Neural cell (in vitro differentiated cells): Measurements from ENCODE around the gene TMEM181. TPM values are rescaled to one million over a fixed set of nuclear protein-coding genes. Genes with fewer than 3 reads are reported as not detected.

ENCODE experiments used
- H2AFZ ChIP-seq: fragments of 200-600, 300-800 bp; sonication (generic), shearing (Covaris generic); 2 replicates; pipeline ENCODE4 v1.6.0; 2014; ENCODE audit warnings: low read depth, mild to moderate bottlenecking, antibody characterized with exemption, low read length, moderate library complexity
- H3F3A ChIP-seq: fragments of 200-600 bp; shearing (Covaris generic); 2 replicates; pipeline ENCODE4 v1.6.1; 2016; ENCODE audit warnings: mild to moderate bottlenecking, moderate library complexity, mixed read lengths, antibody characterized with exemption, low read length; ENCODE audit not compliant: insufficient read depth, poor library complexity, severe bottlenecking
- H3K27ac ChIP-seq: fragments of 200-600, 300-800 bp; sonication (generic), shearing (Covaris generic); 2 replicates; pipeline ENCODE4 v1.5.1; 2014; ENCODE audit warnings: mild to moderate bottlenecking, low read length, moderate library complexity
- H3K27me3 ChIP-seq: fragments of 300-800, 200-600 bp; sonication (generic), shearing (Covaris generic); 2 replicates; pipeline ENCODE4 v1.6.0; 2014; ENCODE audit warnings: mild to moderate bottlenecking, low read depth, low read length, moderate library complexity; ENCODE audit not compliant: insufficient read depth
- H3K36me3 ChIP-seq: fragments of 300-800, 200-600 bp; sonication (generic), shearing (Covaris generic); 2 replicates; pipeline ENCODE4 v1.5.1; 2014; ENCODE audit warnings: mild to moderate bottlenecking, antibody characterized with exemption, low read length, moderate library complexity; ENCODE audit not compliant: insufficient read depth
- H3K4me2 ChIP-seq: fragments of 300-800, 200-600 bp; sonication (generic), shearing (Covaris generic); 2 replicates; pipeline ENCODE4 v1.6.0; 2014; ENCODE audit warnings: mild to moderate bottlenecking, low read length
- H3K4me3 ChIP-seq: fragments of 300-800, 200-600 bp; sonication (generic), shearing (Covaris generic); 2 replicates; pipeline ENCODE4 v1.5.1; 2014; ENCODE audit warnings: mild to moderate bottlenecking, low read length, moderate library complexity
- H3K79me2 ChIP-seq: fragments of 200-600 bp; shearing (Covaris generic); replicated peaks from 2 replicates; pipeline ENCODE4 v1.6.0; 2014; ENCODE audit warnings: mild to moderate bottlenecking, low read length, moderate library complexity; ENCODE audit not compliant: insufficient read depth
- H3K9ac ChIP-seq: fragments of 300-800, 200-600 bp; sonication (generic), shearing (Covaris generic); 2 replicates; pipeline ENCODE4 v1.6.1; 2016; ENCODE audit warnings: mild to moderate bottlenecking, low read length, mixed read lengths
- H3K9me2 ChIP-seq: fragments of 200-600 bp; shearing (Covaris generic); 2 replicates; pipeline ENCODE4 v1.6.1; 2016; ENCODE audit warnings: mild to moderate bottlenecking, low read length, mixed read lengths; ENCODE audit not compliant: insufficient read depth
- H3K9me3 ChIP-seq: fragments of 200-600, 300-800 bp; sonication (generic), shearing (Covaris generic); 2 replicates; pipeline ENCODE4 v1.6.1; 2016; ENCODE audit warnings: mild to moderate bottlenecking, mixed run types, low read length, moderate library complexity, mixed read lengths
- H4K20me1 ChIP-seq: fragments of 200-600 bp; shearing (Covaris generic); 2 replicates; pipeline ENCODE4 v1.6.1; 2016; ENCODE audit warnings: mild to moderate bottlenecking, mixed run types; ENCODE audit not compliant: insufficient read depth
- CTCF ChIP-seq: fragments of 450-650 bp; IDR thresholded peaks from 2 replicates; pipeline ENCODE4 v1.5.1; 2014; ENCODE audit warnings: antibody characterized with exemption, mild to moderate bottlenecking, moderate library complexity; ENCODE audit not compliant: poor library complexity, severe bottlenecking
- EP300 ChIP-seq: fragments of 450-650 bp; conservative IDR thresholded peaks from 2 replicates; pipeline ENCODE4 v1.6.1; 2014; ENCODE audit warnings: antibody characterized with exemption, mild to moderate bottlenecking, moderate library complexity; ENCODE audit not compliant: poor library complexity, severe bottlenecking
- EZH2 ChIP-seq: fragments of 200-600, 300-800 bp; shearing (Covaris generic), sonication (generic); IDR thresholded peaks from 2 replicates; pipeline ENCODE4 v1.6.1; 2014; ENCODE audit warnings: antibody characterized with exemption, low read length, borderline replicate concordance, mild to moderate bottlenecking; ENCODE audit not compliant: insufficient read depth, poor library complexity, severe bottlenecking
- MXI1 ChIP-seq: fragments of 450-650 bp; conservative IDR thresholded peaks from 2 replicates; pipeline ENCODE4 v1.6.1; 2014; ENCODE audit warnings: antibody characterized with exemption, mild to moderate bottlenecking; ENCODE audit not compliant: poor library complexity, severe bottlenecking
- POLR2AphosphoS5 ChIP-seq: IDR thresholded peaks from 2 replicates; pipeline ENCODE4 v1.6.1; 2012
- RAD21 ChIP-seq: fragments of 450-650 bp; conservative IDR thresholded peaks from 2 replicates; pipeline ENCODE4 v1.6.1; 2014; ENCODE audit warnings: antibody characterized with exemption, mild to moderate bottlenecking, moderate library complexity
- REST ChIP-seq: IDR thresholded peaks from 2 replicates; pipeline ENCODE4 v1.6.1; 2012; ENCODE audit warnings: borderline replicate concordance
- SMC3 ChIP-seq: fragments of 450-650 bp; conservative IDR thresholded peaks from 2 replicates; pipeline ENCODE4 v1.6.1; 2014; ENCODE audit warnings: antibody characterized with exemption, mild to moderate bottlenecking, moderate library complexity; ENCODE audit not compliant: poor library complexity
- TAF1 ChIP-seq: IDR thresholded peaks from 2 replicates; pipeline ENCODE4 v1.6.1; 2012; ENCODE audit warnings: low read depth
- polyA plus RNA-seq: library from polyadenylated mRNA; depleted of rRNA; stranded (reverse); fragments of >200 nt; gene quantifications from 2 replicates; pipeline ENCODE4 v1.2.3, GENCODE V29; 2014

The TMEM181 gene
- polyA plus RNA-seq, 1 donor from 2014 or later, result 47.6 TPM

GRCh38 chr6:158619922-158620801, 60.3 kb downstream of the TMEM181 start:
- Histone ChIP-seq H3K27ac (no peak overlapping the region), H3K79me2 (no peaks in the 10 kb centered on the region), H2AFZ (no peak overlapping the region), H3K27me3 (no peaks in the 10 kb centered on the region), H4K20me1 (no peaks in the 10 kb centered on the region), H3K4me2 (no peak overlapping the region), H3F3A (no peaks in the 10 kb centered on the region), H3K9me2 (no peaks in the 10 kb centered on the region), H3K36me3 (no peaks in the 10 kb centered on the region), H3K4me3 (no peak overlapping the region), H3K9ac (no peak overlapping the region), H3K9me3 (no peaks in the 10 kb centered on the region)
- TF ChIP-seq CTCF, result no peak
- no peak for TF ChIP-seq RAD21
- TF ChIP-seq TAF1, result no peak
- no peak for TF ChIP-seq REST
- no peak for TF ChIP-seq EP300
- TF ChIP-seq POLR2AphosphoS5, result no peak
- TF ChIP-seq SMC3, result no peak
- no peak for TF ChIP-seq EZH2
- no peak for TF ChIP-seq MXI1

- Histone ChIP-seq H3F3A (no peaks in the 10 kb centered on the region), H3K27ac (no peak overlapping the region), H3K27me3 (no peaks in the 10 kb centered on the region), H3K9me3 (no peaks in the 10 kb centered on the region), H3K36me3 (no peaks in the 10 kb centered on the region), H3K9ac (no peak overlapping the region), H3K9me2 (no peaks in the 10 kb centered on the region), H3K4me3 (no peak overlapping the region), H3K4me2 (no peak overlapping the region), H3K79me2 (no peaks in the 10 kb centered on the region), H4K20me1 (no peaks in the 10 kb centered on the region), H2AFZ (no peak overlapping the region)
- TF ChIP-seq SMC3 (no peak), MXI1 (no peak), REST (no peak), POLR2AphosphoS5 (no peak), TAF1 (no peak), CTCF (no peak), RAD21 (no peak), EP300 (no peak), EZH2 (no peak)
These were observed 61.2 kb downstream of the TMEM181 start for GRCh38 chr6:158620963-158621693.
